ENCODE data around the gene KRIT1. TPM values are rescaled to one million over a fixed set of nuclear protein-coding genes. Genes with fewer than 3 reads are reported as not detected.

Gene KRIT1
- total RNA-seq, 1 donor: 44.9 TPM

- no peak for TF ChIP-seq CTCF (IDR thresholded peaks at IDR 0.05; ENCODE audit: insufficient read depth, low read depth, low read length)
- DNase-seq (ENCODE audit: low read depth): peak; percentile 30
- no peak overlapping the region for H3K4me3 ChIP-seq (ENCODE audit: low read depth, low read length)
Observed at GRCh38 chr7:92156990-92157389, 88.7 kb downstream of the KRIT1 start.

GRCh38 chr7:92155108-92155739, 90.5 kb downstream of the KRIT1 start:
- no peak overlapping the region for H3K4me3 ChIP-seq (ENCODE audit: low read depth, low read length)
- DNase-seq (ENCODE audit: low read depth): no peak
- TF ChIP-seq CTCF (IDR thresholded peaks at IDR 0.05; ENCODE audit: insufficient read depth, low read depth, low read length): no peak

- no peak overlapping the region for H3K4me3 ChIP-seq (ENCODE audit: low read depth, low read length)
- TF ChIP-seq CTCF (IDR thresholded peaks at IDR 0.05; ENCODE audit: insufficient read depth, low read depth, low read length): no peak
- DNase-seq (ENCODE audit: low read depth): no peak
Observed at GRCh38 chr7:92150450-92151017, 95.2 kb downstream of the KRIT1 start.

- no peak for TF ChIP-seq CTCF (IDR thresholded peaks at IDR 0.05; ENCODE audit: insufficient read depth, low read depth, low read length)
- DNase-seq (ENCODE audit: low read depth): no peak
- no peak overlapping the region for H3K4me3 ChIP-seq (ENCODE audit: low read depth, low read length)
Observed at GRCh38 chr7:92149736-92150239, 95.9 kb downstream of the KRIT1 start.

Small RNA genes within 50 kb of the gene (small RNA-seq; reads per million reads assigned to genes)
- gene MIR1285-1: 0.28 reads per million
- gene RF00019: not detected

Other genes with a start within 250 kb of the KRIT1 start
- gene CYP51A1, start 111.4 kb downstream of the KRIT1 start, total RNA-seq: 324 and 431 TPM in 2 replicates
- gene LRRD1, start 66.8 kb downstream of the KRIT1 start, total RNA-seq: under 0.01 TPM in 1 of 2 replicates, not detected in the other
- 58.0 and 91.1 TPM in 2 replicates for gene ANKIB1, start 60 bp upstream of the KRIT1 start, total RNA-seq
- gene GATAD1, start 201.6 kb upstream of the KRIT1 start, total RNA-seq: 23.3 and 23.5 TPM in 2 replicates
- gene ERVW-1, start 232.0 kb upstream of the KRIT1 start, total RNA-seq: not detected in 2 replicates

Data from fibroblast of villous mesenchyme (primary cell).